NT2/D1 (cell line): ENCODE data around the gene DGCR8.

ENCODE experiments used
- YY1 ChIP-seq: IDR thresholded peaks from 2 replicates; pipeline ENCODE4 v1.6.1; 2011; ENCODE audit not compliant: insufficient read length, insufficient read depth
- ZNF274 ChIP-seq: IDR thresholded peaks from 2 replicates; pipeline ENCODE4 v1.6.1; 2011; ENCODE audit warnings: mild to moderate bottlenecking, low read depth, low read length

DNA sequence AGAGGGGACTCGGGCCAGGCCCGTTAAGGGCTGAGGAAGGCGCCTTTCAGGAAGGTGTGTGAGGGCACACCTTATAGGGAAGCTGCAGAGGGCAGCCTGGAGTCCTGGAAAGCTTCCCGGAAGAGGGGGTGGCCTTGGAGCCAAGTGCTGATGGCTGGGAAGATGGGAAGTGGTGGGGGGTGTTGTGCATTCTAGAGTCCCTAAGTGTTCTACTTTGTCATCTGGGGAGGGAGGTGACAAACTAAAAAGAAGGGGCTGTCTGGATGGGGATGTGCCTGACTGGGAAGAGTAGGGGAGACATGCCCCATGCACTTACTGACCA, 58.3 kb downstream of the DGCR8 start:
- TF ChIP-seq YY1 = no peak
- TF ChIP-seq ZNF274 = no peak
